NCI-H128 (cell line): ENCODE data around the gene DSCAM.
"Not testable (repeated sequence)": the region's sequence is repeated elsewhere in the genome, so short reads cannot be mapped to it uniquely, and the experiment has no call there.

Experiments used
- DNase-seq: peaks from one replicate; lab custom pipeline; 2025; ENCODE audit not compliant: unreplicated experiment; lab: John Stamatoyannopoulos, UW

Gene DSCAM

GRCh38 chr21:40067751-40068150, 779.2 kb downstream of the DSCAM start:
- DNase-seq: no peak

- no peak for DNase-seq
Observed at GRCh38 chr21:40066221-40066620, 780.7 kb downstream of the DSCAM start.

- DNase-seq: no peak
Observed at GRCh38 chr21:40060083-40060677, 786.8 kb downstream of the DSCAM start.

GRCh38 chr21:40057331-40057730, 789.6 kb downstream of the DSCAM start:
- no peak for DNase-seq

- DNase-seq: no peak
Observed at GRCh38 chr21:40056031-40056430, 790.9 kb downstream of the DSCAM start.

- DNase-seq: peak; percentile 93
Observed at GRCh38 chr21:40054403-40054802, 792.6 kb downstream of the DSCAM start.

- no peak for DNase-seq
Observed at GRCh38 chr21:40053007-40053406, 794.0 kb downstream of the DSCAM start.

- DNase-seq: no peak
Observed at GRCh38 chr21:40052276-40052675, 794.7 kb downstream of the DSCAM start.

GRCh38 chr21:40051801-40052200, 795.2 kb downstream of the DSCAM start:
- DNase-seq: no peak

- no peak for DNase-seq
Observed at GRCh38 chr21:40049931-40050290, 797.0 kb downstream of the DSCAM start.

GRCh38 chr21:40049031-40049930, 797.7 kb downstream of the DSCAM start:
- peak; percentile 57 for DNase-seq

- no peak for DNase-seq
Observed at GRCh38 chr21:40047993-40048730, 798.8 kb downstream of the DSCAM start.

GRCh38 chr21:40047211-40047610, 799.7 kb downstream of the DSCAM start:
- DNase-seq: no peak

- DNase-seq: no peak
Observed at GRCh38 chr21:40043866-40044265, 803.1 kb downstream of the DSCAM start.

- no peak for DNase-seq
Observed at GRCh38 chr21:40043423-40043822, 803.5 kb downstream of the DSCAM start.

- no peak for DNase-seq
Observed at GRCh38 chr21:40041446-40041845, 805.5 kb downstream of the DSCAM start.

GRCh38 chr21:40033156-40033782, 813.7 kb downstream of the DSCAM start:
- DNase-seq: not testable (repeated sequence)

GRCh38 chr21:40029888-40030287, 817.1 kb downstream of the DSCAM start:
- no peak for DNase-seq

- DNase-seq: not testable (repeated sequence)
Observed at GRCh38 chr21:40028393-40028792, 818.6 kb downstream of the DSCAM start.

GRCh38 chr21:40021558-40022351, 825.2 kb downstream of the DSCAM start:
- no peak for DNase-seq

- no peak for DNase-seq
Observed at GRCh38 chr21:40020651-40021050, 826.3 kb downstream of the DSCAM start.
